Endothelial cell of umbilical vein (primary cell): ENCODE results near the gene SH2D6. TPM values are rescaled to one million over a fixed set of nuclear protein-coding genes. Genes with fewer than 3 reads are reported as not detected.

Experiments
- BruUV-seq: library from RNA; stranded (reverse); fragments of 400-500 nt; replicated peaks from 2 replicates; lab custom pipeline; 2021; lab: Mats Ljungman, UMichigan
- CTCF ChIA-PET: fragments of 300-600, 350-600 bp; sonication (Branson Sonifier 250); formaldehyde crosslinking; loops from one replicate; lab custom pipeline; 2021; ENCODE audit warnings: antibody characterized with exemption, inconsistent platforms; lab: Charles Lee
- POLR2A ChIA-PET: fragments of 300-600, 350-600 bp; sonication (Branson Sonifier 250); formaldehyde crosslinking; loops from one replicate; lab custom pipeline; 2021; ENCODE audit warnings: antibody characterized with exemption, inconsistent platforms; lab: Charles Lee
- DNase-seq: peaks from one replicate; pipeline ENCODE4 v3.0.0-alpha.2; 2011; ENCODE audit warnings: low read depth, low spot score
- FAIRE-seq: peaks from 2 replicates; lab custom pipeline; 2011; peaks lifted over from hg19 to GRCh38; lab: Jason Lieb, UNC
- H2AFZ ChIP-seq: 2 replicates; pipeline ENCODE4 v1.6.0; 2012; ENCODE audit warnings: low read depth, low read length, control low read depth, inconsistent platforms
- H3K27ac ChIP-seq: 2 replicates; pipeline ENCODE4 v1.5.1; 2011; ENCODE audit warnings: low read depth, mild to moderate bottlenecking, control low read depth, low read length, moderate library complexity; ENCODE audit not compliant: insufficient read depth
- H3K27me3 ChIP-seq, 2 experiments: 2 replicates each; pipeline versions ENCODE4 v1.6.0 to v1.6.1; 2011; ENCODE audit warnings: low read length in 2 of 2, mixed read lengths in 1 of 2; ENCODE audit not compliant: control insufficient read depth in 2 of 2, insufficient read depth in 2 of 2
- H3K36me3 ChIP-seq, 2 experiments: 2 replicates in 1 of 2; 3 replicates in 1 of 2; pipeline ENCODE4 v1.5.1; 2011; ENCODE audit warnings: low read length in 2 of 2, mild to moderate bottlenecking in 1 of 2, moderate library complexity in 1 of 2; ENCODE audit not compliant: control insufficient read depth in 2 of 2, insufficient read depth in 2 of 2; ENCODE audit errors: extremely low read depth in 1 of 2
- H3K4me1 ChIP-seq: 3 replicates; pipeline ENCODE4 v1.5.1; 2011; ENCODE audit warnings: mild to moderate bottlenecking, low read length; ENCODE audit not compliant: control insufficient read depth, insufficient read depth; ENCODE audit errors: extremely low read depth
- H3K4me2 ChIP-seq: 2 replicates; pipeline ENCODE4 v1.6.1; 2011; ENCODE audit warnings: low read length, control low read depth, mixed read lengths; ENCODE audit not compliant: insufficient read depth
- H3K4me3 ChIP-seq, 3 experiments: fragments of 200-600 bp in 1 of 3; sonication (generic), shearing (Covaris generic) in 1 of 3; replicated peaks in 1 of 3; 2 replicates each; pipeline ENCODE4 v1.5.1; 2011 to 2016; ENCODE audit warnings: control low read depth in 3 of 3, low read length in 3 of 3, mild to moderate bottlenecking in 2 of 3, inconsistent platforms in 1 of 3, low read depth in 1 of 3, moderate library complexity in 1 of 3; ENCODE audit not compliant: insufficient read depth in 1 of 3
- H3K79me2 ChIP-seq: 2 replicates; pipeline ENCODE4 v1.6.0; 2012; ENCODE audit warnings: low read length, inconsistent platforms; ENCODE audit not compliant: control insufficient read depth, insufficient read depth
- H3K9ac ChIP-seq: replicated peaks from 2 replicates; pipeline ENCODE3; 2011; ENCODE audit warnings: low read length, control low read depth; ENCODE audit not compliant: insufficient read depth; ENCODE audit errors: extremely low read depth
- H3K9me1 ChIP-seq: replicated peaks from 3 replicates; pipeline ENCODE4 v1.6.0; 2011; ENCODE audit warnings: mild to moderate bottlenecking, low read length; ENCODE audit not compliant: control insufficient read depth, insufficient read depth; ENCODE audit errors: extremely low read depth
- H3K9me3 ChIP-seq: replicated peaks from 2 replicates; pipeline ENCODE4 v1.5.1; 2012; ENCODE audit warnings: low read length, inconsistent platforms; ENCODE audit not compliant: control insufficient read depth, insufficient read depth
- H4K20me1 ChIP-seq: replicated peaks from 2 replicates; pipeline ENCODE3; 2011; ENCODE audit warnings: mild to moderate bottlenecking, low read length; ENCODE audit not compliant: control insufficient read depth, insufficient read depth; ENCODE audit errors: extremely low read depth
- CTCF ChIP-seq, 2 donors: IDR thresholded peaks; 1 replicate in 1 of 2; 2 replicates in 1 of 2; pipeline ENCODE4 v1.5.1; 2011; ENCODE audit warnings: low read length in 2 of 2, mild to moderate bottlenecking in 2 of 2, moderate library complexity in 2 of 2, control low read depth in 1 of 2, inconsistent platforms in 1 of 2, low read depth in 1 of 2; ENCODE audit not compliant: insufficient read depth in 1 of 2; ENCODE audit errors: extremely low read depth in 1 of 2
- EZH2 ChIP-seq: IDR thresholded peaks from 2 replicates; pipeline ENCODE4 v1.6.1; 2012; ENCODE audit warnings: borderline replicate concordance, low read depth, mild to moderate bottlenecking, moderate library complexity, low read length, inconsistent platforms; ENCODE audit not compliant: severe bottlenecking
- FOS ChIP-seq: IDR thresholded peaks from 2 replicates; pipeline ENCODE4 v1.6.1; 2011; ENCODE audit warnings: mild to moderate bottlenecking, low read length, moderate library complexity, borderline replicate concordance; ENCODE audit not compliant: insufficient read depth
- JUN ChIP-seq: IDR thresholded peaks from 2 replicates; pipeline ENCODE4 v1.6.1; 2011; ENCODE audit warnings: borderline replicate concordance, low read depth; ENCODE audit not compliant: insufficient read length, insufficient read depth
- MYC ChIP-seq: IDR thresholded peaks from one replicate; pipeline ENCODE4 v1.6.1; 2011; ENCODE audit warnings: mild to moderate bottlenecking, low read depth, low read length
- POLR2A ChIP-seq: IDR thresholded peaks from 2 replicates; pipeline ENCODE4 v1.6.1; 2012; ENCODE audit warnings: low read depth, mild to moderate bottlenecking, control low read depth, low read length
- POLR2AphosphoS5 ChIP-seq: IDR thresholded peaks from 2 replicates; pipeline ENCODE4 v1.6.1; 2012; ENCODE audit warnings: low read depth, mild to moderate bottlenecking, control low read depth, low read length, moderate library complexity; ENCODE audit not compliant: insufficient read depth
- dilution Hi-C: fragments of 300-500 bp; cut with MboI; formaldehyde crosslinking; loops from one replicate; pipeline ENCODE4 v1.15.0; 2019; ENCODE audit warnings: low sequenced_read_pairs; ENCODE audit not compliant: extremely low pct_ligation_motif_present
- intact Hi-C: fragments of 100-400 bp; cut with micrococcal nuclease; formaldehyde crosslinking; loops from one replicate; pipeline ENCODE4 v1.10.0; 2022
- polyA plus RNA-seq, 4 experiments: library from polyadenylated mRNA; depleted of rRNA in 3 of 4; stranded (reverse) in 3 of 4; unstranded in 1 of 4; fragments of >200 nt; gene quantifications; 2 replicates each; pipeline versions ENCODE4 v1.2.1 to v1.2.3, GENCODE V29; 2011 to 2012; ENCODE audit warnings: missing spikeins in 1 of 4
- total RNA-seq: library from RNA; stranded (reverse); gene quantifications from 2 replicates; pipeline ENCODE4 v1.2.3, GENCODE V29; 2021
- TF ChIP-seq, protein P1 (sequence below): IDR thresholded peaks from 2 replicates; pipeline ENCODE4 v1.6.1; 2011; ENCODE audit not compliant: insufficient read depth, insufficient read length

The SH2D6 gene
- total and polyA plus RNA-seq, 2 donors (not counting 3 experiments of a cell fraction or from before 2014, with no cell fraction given): 0.53 TPM; not detected in 1

GRCh38 chr2:85377083-85377482 is 41.4 kb upstream of the SH2D6 start:
- no peaks in the 10 kb centered on the region for H3K4me1 ChIP-seq
- POLR2A ChIA-PET: interaction anchor here (0.6 kb wide), 1 partner anchor 23 kb away, joined by 6 read pairs; no protein-coding TSS in a partner anchor
- H3K9me1 ChIP-seq: no peaks in the 10 kb centered on the region
- no peak overlapping the region for H3K27ac ChIP-seq
- H4K20me1 ChIP-seq: no peaks in the 10 kb centered on the region
- FAIRE-seq: no peak
- peaks cover 0 to 2% of the 10 kb centered on the region in 2 experiments for H3K36me3 ChIP-seq
- H3K27me3 ChIP-seq: no peaks in the 10 kb centered on the region
- CTCF ChIA-PET: no interaction called here
- no peaks in the 10 kb centered on the region for H3K79me2 ChIP-seq
- no peak overlapping the region for H3K9ac ChIP-seq
- H3K4me2 ChIP-seq: no peak overlapping the region
- intact Hi-C loops (no loop called here), dilution Hi-C loops (no loop called here)
- no TSS peak for BruUV-seq
- DNase-seq: no peak
- H3K4me3 ChIP-seq: no peak overlapping the region
- TF ChIP-seq MYC (no peak), CTCF (IDR thresholded peaks at IDR 0.05; ENCODE audit: extremely low read depth in 1 of 2, insufficient read depth in 1 of 2, low read depth in 1 of 2, low read length in 2 of 2) (no peak), FOS (no peak), JUN (no peak), EZH2 (no peak), POLR2AphosphoS5 (no peak), POLR2A (no peak)
- TF ChIP-seq, protein P1, sequence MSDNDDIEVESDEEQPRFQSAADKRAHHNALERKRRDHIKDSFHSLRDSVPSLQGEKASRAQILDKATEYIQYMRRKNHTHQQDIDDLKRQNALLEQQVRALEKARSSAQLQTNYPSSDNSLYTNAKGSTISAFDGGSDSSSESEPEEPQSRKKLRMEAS: no peak
- H3K9me3 ChIP-seq: no peaks in the 10 kb centered on the region
- H2AFZ ChIP-seq: no peak overlapping the region
